C4-2B (cell line): ENCODE data around the gene SYNE2.

Experiments
- CTCF ChIP-seq: fragments of 450-650 bp; conservative IDR thresholded peaks from 2 replicates; pipeline ENCODE4 v1.5.1; 2017; ENCODE audit warnings: mild to moderate bottlenecking
- ZFX ChIP-seq: fragments of 450-650 bp; IDR thresholded peaks from 2 replicates; pipeline ENCODE4 v1.6.1; 2017

- no peak for TF ChIP-seq CTCF
- no peak for TF ChIP-seq ZFX
Measured at GRCh38 chr14:63982629-63983028, 129.8 kb downstream of the SYNE2 start.
